Measurements from ENCODE around the gene SCO2.
A peak's percentile ranks its signal among the peaks of the same experiment; 100 is the strongest.

SCO2 gene

GRCh38 chr22:50503475-50504145, 21.8 kb downstream of the SCO2 start:
- peak; percentile 7 for TF ChIP-seq CTCF (IDR thresholded peaks at IDR 0.05; ENCODE audit: extremely low read depth, insufficient read depth, missing control alignments)
- in situ Hi-C loops (cut with MboI; ENCODE audit: low pct_unique_long_range_greater_than_20kb, low sequenced_read_pairs, unreplicated experiment) = no loop called here
- no peak for DNase-seq (ENCODE audit: low spot score)

GRCh38 chr22:50502628-50503474, 22.5 kb downstream of the SCO2 start:
- DNase-seq (ENCODE audit: low spot score) = no peak
- TF ChIP-seq CTCF (IDR thresholded peaks at IDR 0.05; ENCODE audit: extremely low read depth, insufficient read depth, missing control alignments) = no peak
- in situ Hi-C loops (cut with MboI; ENCODE audit: low pct_unique_long_range_greater_than_20kb, low sequenced_read_pairs, unreplicated experiment) = no loop called here

- DNase-seq (ENCODE audit: low spot score) = no peak
- no peak for TF ChIP-seq CTCF (IDR thresholded peaks at IDR 0.05; ENCODE audit: extremely low read depth, insufficient read depth, missing control alignments)
- in situ Hi-C loops (cut with MboI; ENCODE audit: low pct_unique_long_range_greater_than_20kb, low sequenced_read_pairs, unreplicated experiment) = no loop called here
These were observed 23.3 kb downstream of the SCO2 start for GRCh38 chr22:50502096-50502495.

- DNase-seq (ENCODE audit: low spot score) = no peak
- TF ChIP-seq CTCF (IDR thresholded peaks at IDR 0.05; ENCODE audit: extremely low read depth, insufficient read depth, missing control alignments) = no peak
- in situ Hi-C loops (cut with MboI; ENCODE audit: low pct_unique_long_range_greater_than_20kb, low sequenced_read_pairs, unreplicated experiment) = no loop called here
These were observed 24.9 kb downstream of the SCO2 start for GRCh38 chr22:50500452-50500851.

- TF ChIP-seq CTCF (IDR thresholded peaks at IDR 0.05; ENCODE audit: extremely low read depth, insufficient read depth, missing control alignments) = peak; percentile 79
- in situ Hi-C loops (cut with MboI; ENCODE audit: low pct_unique_long_range_greater_than_20kb, low sequenced_read_pairs, unreplicated experiment) = loop anchor here (10.0 kb wide), 1 partner anchor 244 kb away; the partner anchor contains the start of gene HDAC10
- DNase-seq (ENCODE audit: low spot score) = peak; percentile 77
These were observed 27.0 kb downstream of the SCO2 start for GRCh38 chr22:50498322-50498890.

- TF ChIP-seq CTCF (IDR thresholded peaks at IDR 0.05; ENCODE audit: extremely low read depth, insufficient read depth, missing control alignments) = no peak
- in situ Hi-C loops (cut with MboI; ENCODE audit: low pct_unique_long_range_greater_than_20kb, low sequenced_read_pairs, unreplicated experiment) = loop anchor here (10.0 kb wide), 1 partner anchor 242 kb away; the partner anchor contains the start of gene HDAC10
These were observed 28.3 kb downstream of the SCO2 start for GRCh38 chr22:50497093-50497492.

More at GRCh38 chr22:50497093-50497492, 28.3 kb downstream of the SCO2 start:
- no peak for DNase-seq (ENCODE audit: low spot score)

Data from GM13977 (cell line).